WTC11 (cell line): ENCODE data around the gene RRN3. TPM values are rescaled to one million over a fixed set of nuclear protein-coding genes. Genes with fewer than 3 reads are reported as not detected.
"Not testable (repeated sequence)": the region's sequence is repeated elsewhere in the genome, so short reads cannot be mapped to it uniquely, and the experiment has no call there.

ENCODE experiments used
- ATAC-seq: fragments of 200-7000 bp; cut with Tn5 transposase; 2 replicates; pipeline ENCODE4 v1.10.0; 2021; ENCODE audit warnings: mild to moderate bottlenecking, moderate library complexity
- CTCF ChIA-PET: fragments of 300-600 bp; sonication (Branson Sonifier 250); formaldehyde crosslinking; loops from one replicate; lab custom pipeline; 2021; ENCODE audit warnings: antibody characterized with exemption; lab: Charles Lee
- POLR2A ChIA-PET: fragments of 350-600 bp; sonication (Branson Sonifier 250); formaldehyde crosslinking; loops from one replicate; lab custom pipeline; 2021; ENCODE audit warnings: antibody characterized with exemption; lab: Charles Lee
- DNase-seq: peaks from one replicate; pipeline ENCODE4 v3.0.0; 2021; ENCODE audit warnings: low spot score
- H3K27ac Mint-ChIP-seq: 2 replicates; pipeline ENCODE4 v1.8.0; 2021; ENCODE audit warnings: mixed read lengths
- H3K27me3 Mint-ChIP-seq: 2 replicates; pipeline ENCODE4 v1.8.0; 2021; ENCODE audit warnings: low read depth, mild to moderate bottlenecking, moderate library complexity, mixed read lengths
- H3K36me3 Mint-ChIP-seq: 2 replicates; pipeline ENCODE4 v1.8.0; 2021; ENCODE audit warnings: mixed read lengths
- H3K4me1 Mint-ChIP-seq: 2 replicates; pipeline ENCODE4 v1.8.0; 2022; ENCODE audit warnings: mixed read lengths
- H3K4me3 Mint-ChIP-seq: 2 replicates; pipeline ENCODE4 v1.8.0; 2021; ENCODE audit warnings: mild to moderate bottlenecking, moderate library complexity, mixed read lengths
- H3K9me3 Mint-ChIP-seq: 2 replicates; pipeline ENCODE4 v1.8.0; 2021; ENCODE audit warnings: mixed read lengths
- CBFB ChIP-seq: sonication (generic); formaldehyde crosslinking; IDR thresholded peaks from 2 replicates; pipeline ENCODE4 v1.8.1; 2022; ENCODE audit warnings: mild to moderate bottlenecking, low read depth, missing genetic modification reagents
- FOXK1 ChIP-seq: sonication (generic); formaldehyde crosslinking; IDR thresholded peaks from 2 replicates; pipeline ENCODE4 v1.8.0; 2022; ENCODE audit warnings: mild to moderate bottlenecking, moderate library complexity, missing genetic modification reagents
- FOXP1 ChIP-seq: sonication (generic); formaldehyde crosslinking; IDR thresholded peaks from 2 replicates; pipeline ENCODE4 v1.8.0; 2022; ENCODE audit warnings: missing genetic modification reagents, mild to moderate bottlenecking, moderate library complexity, borderline replicate concordance
- GRHL2 ChIP-seq: fragments of 250-450 bp; sonication (Bioruptor Pico); IDR thresholded peaks from 2 replicates; pipeline ENCODE4 v1.8.0; 2022; ENCODE audit warnings: mild to moderate bottlenecking, moderate library complexity; ENCODE audit not compliant: insufficient replicate concordance, severe bottlenecking
- MYBL2 ChIP-seq: sonication (generic); formaldehyde crosslinking; IDR thresholded peaks from 2 replicates; pipeline ENCODE4 v1.8.1; 2023; ENCODE audit warnings: mild to moderate bottlenecking, moderate library complexity, missing genetic modification reagents
- NR1H2 ChIP-seq: sonication (generic); formaldehyde crosslinking; IDR thresholded peaks from 2 replicates; pipeline ENCODE4 v1.9.0; 2021; ENCODE audit warnings: mild to moderate bottlenecking, moderate library complexity, missing genetic modification reagents
- TCF7 ChIP-seq: sonication (generic); formaldehyde crosslinking; IDR thresholded peaks from 2 replicates; pipeline ENCODE4 v1.8.0; 2022; ENCODE audit warnings: mild to moderate bottlenecking, low read depth, missing genetic modification reagents, moderate library complexity
- ZNF138 ChIP-seq: sonication (generic); formaldehyde crosslinking; conservative IDR thresholded peaks from 2 replicates; pipeline ENCODE4 v1.8.1; 2022; ENCODE audit warnings: mild to moderate bottlenecking, moderate library complexity, missing genetic modification reagents
- ZNF232 ChIP-seq: sonication (generic); formaldehyde crosslinking; IDR thresholded peaks from 2 replicates; pipeline ENCODE4 v1.8.0; 2022; ENCODE audit warnings: mild to moderate bottlenecking, missing genetic modification reagents
- ZNF263 ChIP-seq: sonication (generic); formaldehyde crosslinking; IDR thresholded peaks from 2 replicates; pipeline ENCODE4 v1.8.1; 2022; ENCODE audit warnings: low read depth, mild to moderate bottlenecking, moderate library complexity, missing genetic modification reagents
- total RNA-seq: library from RNA; stranded (reverse); gene quantifications from 3 replicates; pipeline ENCODE4 v1.2.3, GENCODE V29; 2021
- TF ChIP-seq, protein P1 (sequence below): sonication (generic); formaldehyde crosslinking; conservative IDR thresholded peaks from 2 replicates; pipeline ENCODE4 v1.8.1; 2022; ENCODE audit warnings: mild to moderate bottlenecking, missing genetic modification reagents
- TF ChIP-seq, protein P2 (sequence below): sonication (generic); formaldehyde crosslinking; IDR thresholded peaks from 2 replicates; pipeline ENCODE4 v1.8.1; 2022; ENCODE audit warnings: low read depth, mild to moderate bottlenecking, moderate library complexity, missing genetic modification reagents, borderline replicate concordance
- TF ChIP-seq, protein P3 (sequence below): sonication (generic); formaldehyde crosslinking; IDR thresholded peaks from 2 replicates; pipeline ENCODE4 v1.8.1; 2022; ENCODE audit warnings: mild to moderate bottlenecking, moderate library complexity, missing genetic modification reagents
- TF ChIP-seq, protein P4 (sequence below): fragments of 250-450 bp; sonication (Bioruptor Pico); IDR thresholded peaks from 2 replicates; pipeline ENCODE4 v1.9.0; 2021; ENCODE audit warnings: moderate library complexity, mild to moderate bottlenecking, inconsistent platforms, borderline replicate concordance
- TF ChIP-seq, protein P5 (sequence below): sonication (generic); formaldehyde crosslinking; IDR thresholded peaks from 2 replicates; pipeline ENCODE4 v1.8.0; 2022; ENCODE audit warnings: missing genetic modification reagents
- TF ChIP-seq, protein P6 (sequence below): sonication (generic); formaldehyde crosslinking; IDR thresholded peaks from 2 replicates; pipeline ENCODE4 v1.8.1; 2023; ENCODE audit warnings: mild to moderate bottlenecking, missing genetic modification reagents

The RRN3 gene
- total RNA-seq, 1 experiment from 2014 or later = 25.6 TPM

DNA sequence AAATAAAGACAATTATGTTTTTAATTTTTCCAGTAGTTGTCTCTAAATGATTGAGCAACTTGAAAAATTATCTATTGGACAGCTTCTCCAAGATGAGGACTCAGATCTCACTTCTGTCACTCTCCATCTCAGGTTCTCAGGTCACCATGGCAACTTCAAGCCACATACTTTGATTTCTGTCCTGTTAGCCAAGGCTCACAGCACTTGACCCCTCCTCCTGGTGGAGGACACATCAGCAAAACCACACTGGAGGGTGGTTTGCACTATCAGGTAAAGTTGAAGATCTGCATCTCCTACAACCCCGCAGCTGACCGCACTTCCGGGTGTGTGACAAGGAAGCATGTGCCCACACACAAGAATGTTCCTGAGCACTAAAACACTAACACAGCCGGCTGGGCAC lies 28.1 kb downstream of the RRN3 start:
- H3K4me3 Mint-ChIP-seq, ATAC-seq, DNase-seq, POLR2A ChIA-PET, H3K27ac Mint-ChIP-seq, H3K27me3 Mint-ChIP-seq, CTCF ChIA-PET, H3K4me1 Mint-ChIP-seq, H3K9me3 Mint-ChIP-seq: not testable (repeated sequence)
- peaks cover 61% of the 10 kb centered on the region for H3K36me3 Mint-ChIP-seq

DNA sequence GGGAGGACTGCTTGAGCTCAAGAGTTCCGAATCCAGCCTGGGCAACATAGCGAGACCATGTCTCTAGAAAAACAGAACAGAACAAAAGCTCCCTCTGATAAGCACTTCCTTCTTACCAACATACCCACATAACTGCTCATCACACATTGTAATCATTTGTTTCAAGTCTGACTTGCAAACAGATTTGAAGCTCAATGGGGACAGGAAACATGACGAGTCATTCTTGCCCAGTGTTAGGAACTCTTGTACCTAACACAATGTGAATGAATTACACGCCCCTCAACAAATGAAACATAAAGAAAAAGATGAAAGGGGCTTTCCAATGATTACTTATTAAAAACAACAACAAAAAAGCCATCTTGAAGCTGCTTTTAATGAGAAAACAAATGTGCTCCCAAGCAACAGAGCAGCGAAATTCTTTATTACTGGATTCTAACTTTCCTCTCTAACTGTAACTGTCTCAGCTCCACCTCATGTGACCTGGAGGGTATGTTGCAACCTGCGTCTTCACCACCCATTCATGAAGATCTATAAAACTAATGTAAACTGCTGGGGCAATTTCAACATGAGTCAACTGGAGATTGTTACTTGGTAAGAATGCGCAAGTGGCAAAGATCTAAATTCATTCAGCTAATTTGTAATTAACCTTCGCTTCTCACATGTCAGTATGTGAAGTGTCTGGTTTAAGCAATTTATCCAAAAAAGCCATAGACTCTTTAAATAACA lies 31.8 kb downstream of the RRN3 start:
- ATAC-seq, CTCF ChIA-PET: not testable (repeated sequence)
- peaks cover 61% of the 10 kb centered on the region for H3K36me3 Mint-ChIP-seq

DNA sequence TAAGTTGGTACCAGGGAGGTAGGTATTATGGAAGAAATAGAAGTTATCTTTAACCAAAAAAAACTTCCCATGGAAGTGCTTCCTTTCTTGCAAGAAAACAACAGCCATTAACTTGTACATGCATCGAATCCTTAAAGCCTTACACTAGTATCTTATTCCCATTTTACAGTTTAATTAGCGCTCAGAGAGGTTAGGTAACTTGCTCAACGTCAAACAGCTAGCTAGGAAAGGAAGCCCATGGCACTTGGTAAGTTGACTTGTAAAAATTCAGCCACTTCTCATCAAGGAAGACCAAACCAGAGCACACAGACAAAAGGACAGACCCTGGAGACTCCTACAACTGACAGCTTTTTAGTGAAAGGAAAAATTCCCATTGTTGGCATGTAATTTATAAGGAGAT lies 34.7 kb downstream of the RRN3 start:
- TF ChIP-seq, protein P1, sequence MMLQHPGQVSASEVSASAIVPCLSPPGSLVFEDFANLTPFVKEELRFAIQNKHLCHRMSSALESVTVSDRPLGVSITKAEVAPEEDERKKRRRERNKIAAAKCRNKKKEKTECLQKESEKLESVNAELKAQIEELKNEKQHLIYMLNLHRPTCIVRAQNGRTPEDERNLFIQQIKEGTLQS (CRISPR knock-in tag) = no peak
- TF ChIP-seq ZNF138 (CRISPR knock-in tag) = no peak
- TF ChIP-seq NR1H2 (CRISPR knock-in tag) = no peak
- TF ChIP-seq CBFB (CRISPR knock-in tag) = no peak
- TF ChIP-seq, protein P2, sequence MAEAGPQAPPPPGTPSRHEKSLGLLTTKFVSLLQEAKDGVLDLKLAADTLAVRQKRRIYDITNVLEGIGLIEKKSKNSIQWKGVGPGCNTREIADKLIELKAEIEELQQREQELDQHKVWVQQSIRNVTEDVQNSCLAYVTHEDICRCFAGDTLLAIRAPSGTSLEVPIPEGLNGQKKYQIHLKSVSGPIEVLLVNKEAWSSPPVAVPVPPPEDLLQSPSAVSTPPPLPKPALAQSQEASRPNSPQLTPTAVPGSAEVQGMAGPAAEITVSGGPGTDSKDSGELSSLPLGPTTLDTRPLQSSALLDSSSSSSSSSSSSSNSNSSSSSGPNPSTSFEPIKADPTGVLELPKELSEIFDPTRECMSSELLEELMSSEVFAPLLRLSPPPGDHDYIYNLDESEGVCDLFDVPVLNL = no peak
- TF ChIP-seq, protein P3, sequence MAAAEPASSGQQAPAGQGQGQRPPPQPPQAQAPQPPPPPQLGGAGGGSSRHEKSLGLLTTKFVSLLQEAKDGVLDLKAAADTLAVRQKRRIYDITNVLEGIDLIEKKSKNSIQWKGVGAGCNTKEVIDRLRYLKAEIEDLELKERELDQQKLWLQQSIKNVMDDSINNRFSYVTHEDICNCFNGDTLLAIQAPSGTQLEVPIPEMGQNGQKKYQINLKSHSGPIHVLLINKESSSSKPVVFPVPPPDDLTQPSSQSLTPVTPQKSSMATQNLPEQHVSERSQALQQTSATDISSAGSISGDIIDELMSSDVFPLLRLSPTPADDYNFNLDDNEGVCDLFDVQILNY (CRISPR knock-in tag) = no peak
- TF ChIP-seq GRHL2 (CRISPR knock-in tag) = no peak
- TF ChIP-seq, protein P4, sequence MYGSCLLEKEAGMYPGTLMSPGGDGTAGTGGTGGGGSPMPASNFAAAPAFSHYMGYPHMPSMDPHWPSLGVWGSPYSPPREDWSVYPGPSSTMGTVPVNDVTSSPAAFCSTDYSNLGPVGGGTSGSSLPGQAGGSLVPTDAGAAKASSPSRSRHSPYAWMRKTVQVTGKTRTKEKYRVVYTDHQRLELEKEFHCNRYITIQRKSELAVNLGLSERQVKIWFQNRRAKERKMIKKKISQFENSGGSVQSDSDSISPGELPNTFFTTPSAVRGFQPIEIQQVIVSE (CRISPR knock-in tag) = no peak
- TF ChIP-seq FOXP1 (CRISPR knock-in tag) = no peak
- no peak for TF ChIP-seq FOXK1 (CRISPR knock-in tag)
- no peak for TF ChIP-seq ZNF232 (CRISPR knock-in tag)
- Mint-ChIP-seq H3K9me3 (no peaks in the 10 kb centered on the region), H3K27me3 (no peaks in the 10 kb centered on the region), H3K4me3 (no peak overlapping the region), H3K4me1 (peaks cover 8% of the 10 kb centered on the region; the same call in 1 of the 2 replicates), H3K36me3 (peaks cover 48% of the 10 kb centered on the region), H3K27ac (no peak overlapping the region)
- POLR2A ChIA-PET = no interaction called here
- no peak for DNase-seq
- CTCF ChIA-PET = no interaction called here
- no peak for ATAC-seq

More for the DNA sequence above, 31.8 kb downstream of the RRN3 start:
- POLR2A ChIA-PET, H3K9me3 Mint-ChIP-seq, H3K4me1 Mint-ChIP-seq, H3K27me3 Mint-ChIP-seq, H3K4me3 Mint-ChIP-seq, DNase-seq: not testable (repeated sequence)
- H3K27ac Mint-ChIP-seq = peak overlapping the region; percentile 51; the same call in 1 of the 2 replicates

DNA sequence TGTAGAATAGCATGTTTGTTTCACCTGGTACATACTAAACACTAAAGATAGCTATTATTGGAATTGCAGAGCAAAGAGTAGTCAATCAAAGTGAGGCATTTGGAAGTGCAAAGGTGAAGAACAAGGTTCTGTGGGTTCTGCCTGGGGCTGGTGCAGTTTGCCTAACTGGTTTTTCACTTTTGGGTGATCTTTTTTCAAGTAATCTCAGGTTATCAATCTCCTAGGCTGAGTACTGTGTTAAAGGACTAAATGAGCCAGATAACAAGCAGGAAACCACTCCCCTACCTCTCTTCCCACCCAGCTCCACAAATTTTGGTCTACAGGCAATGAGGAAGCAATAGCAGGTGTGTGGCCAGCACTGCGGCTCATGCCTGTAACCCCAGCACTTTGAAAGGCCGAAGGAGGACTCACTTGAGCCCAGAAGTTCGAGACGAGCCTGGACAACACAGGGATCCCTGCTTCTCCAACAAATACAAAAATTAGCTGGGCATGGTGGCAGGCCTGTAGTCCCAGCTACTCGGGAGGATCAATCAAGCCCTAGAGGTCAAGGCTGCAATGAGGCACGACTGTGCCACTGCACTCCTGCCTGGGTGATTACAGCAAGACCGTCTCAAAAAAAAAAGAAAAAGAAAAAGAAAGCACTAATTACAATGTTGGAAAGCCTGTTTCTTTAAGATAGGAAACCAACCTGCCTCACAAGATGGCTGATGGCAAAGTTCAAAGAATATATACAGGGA lies 36.2 kb downstream of the RRN3 start:
- ATAC-seq (no peak), DNase-seq (no peak)
- Mint-ChIP-seq H3K4me3 (no peak overlapping the region), H3K27me3 (no peaks in the 10 kb centered on the region), H3K36me3 (peaks cover 37% of the 10 kb centered on the region), H3K9me3 (no peaks in the 10 kb centered on the region), H3K27ac (peak overlapping the region; percentile 74), H3K4me1 (peaks cover 12% of the 10 kb centered on the region; the same call in 1 of the 2 replicates)
- ChIA-PET CTCF (interaction anchor here (3.5 kb wide), 1 partner anchor 16 kb away, joined by 20 read pairs; no protein-coding TSS in a partner anchor), POLR2A (interaction anchor here (0.6 kb wide), 1 partner anchor 523 kb away, joined by 3 read pairs; no protein-coding TSS in a partner anchor)
- TF ChIP-seq, protein P4 (CRISPR knock-in tag) = no peak
- TF ChIP-seq, protein P5, sequence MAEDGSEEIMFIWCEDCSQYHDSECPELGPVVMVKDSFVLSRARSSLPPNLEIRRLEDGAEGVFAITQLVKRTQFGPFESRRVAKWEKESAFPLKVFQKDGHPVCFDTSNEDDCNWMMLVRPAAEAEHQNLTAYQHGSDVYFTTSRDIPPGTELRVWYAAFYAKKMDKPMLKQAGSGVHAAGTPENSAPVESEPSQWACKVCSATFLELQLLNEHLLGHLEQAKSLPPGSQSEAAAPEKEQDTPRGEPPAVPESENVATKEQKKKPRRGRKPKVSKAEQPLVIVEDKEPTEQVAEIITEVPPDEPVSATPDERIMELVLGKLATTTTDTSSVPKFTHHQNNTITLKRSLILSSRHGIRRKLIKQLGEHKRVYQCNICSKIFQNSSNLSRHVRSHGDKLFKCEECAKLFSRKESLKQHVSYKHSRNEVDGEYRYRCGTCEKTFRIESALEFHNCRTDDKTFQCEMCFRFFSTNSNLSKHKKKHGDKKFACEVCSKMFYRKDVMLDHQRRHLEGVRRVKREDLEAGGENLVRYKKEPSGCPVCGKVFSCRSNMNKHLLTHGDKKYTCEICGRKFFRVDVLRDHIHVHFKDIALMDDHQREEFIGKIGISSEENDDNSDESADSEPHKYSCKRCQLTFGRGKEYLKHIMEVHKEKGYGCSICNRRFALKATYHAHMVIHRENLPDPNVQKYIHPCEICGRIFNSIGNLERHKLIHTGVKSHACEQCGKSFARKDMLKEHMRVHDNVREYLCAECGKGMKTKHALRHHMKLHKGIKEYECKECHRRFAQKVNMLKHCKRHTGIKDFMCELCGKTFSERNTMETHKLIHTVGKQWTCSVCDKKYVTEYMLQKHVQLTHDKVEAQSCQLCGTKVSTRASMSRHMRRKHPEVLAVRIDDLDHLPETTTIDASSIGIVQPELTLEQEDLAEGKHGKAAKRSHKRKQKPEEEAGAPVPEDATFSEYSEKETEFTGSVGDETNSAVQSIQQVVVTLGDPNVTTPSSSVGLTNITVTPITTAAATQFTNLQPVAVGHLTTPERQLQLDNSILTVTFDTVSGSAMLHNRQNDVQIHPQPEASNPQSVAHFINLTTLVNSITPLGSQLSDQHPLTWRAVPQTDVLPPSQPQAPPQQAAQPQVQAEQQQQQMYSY = no peak
- TF ChIP-seq, protein P6, sequence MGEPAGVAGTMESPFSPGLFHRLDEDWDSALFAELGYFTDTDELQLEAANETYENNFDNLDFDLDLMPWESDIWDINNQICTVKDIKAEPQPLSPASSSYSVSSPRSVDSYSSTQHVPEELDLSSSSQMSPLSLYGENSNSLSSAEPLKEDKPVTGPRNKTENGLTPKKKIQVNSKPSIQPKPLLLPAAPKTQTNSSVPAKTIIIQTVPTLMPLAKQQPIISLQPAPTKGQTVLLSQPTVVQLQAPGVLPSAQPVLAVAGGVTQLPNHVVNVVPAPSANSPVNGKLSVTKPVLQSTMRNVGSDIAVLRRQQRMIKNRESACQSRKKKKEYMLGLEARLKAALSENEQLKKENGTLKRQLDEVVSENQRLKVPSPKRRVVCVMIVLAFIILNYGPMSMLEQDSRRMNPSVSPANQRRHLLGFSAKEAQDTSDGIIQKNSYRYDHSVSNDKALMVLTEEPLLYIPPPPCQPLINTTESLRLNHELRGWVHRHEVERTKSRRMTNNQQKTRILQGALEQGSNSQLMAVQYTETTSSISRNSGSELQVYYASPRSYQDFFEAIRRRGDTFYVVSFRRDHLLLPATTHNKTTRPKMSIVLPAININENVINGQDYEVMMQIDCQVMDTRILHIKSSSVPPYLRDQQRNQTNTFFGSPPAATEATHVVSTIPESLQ (CRISPR knock-in tag) = no peak
- TF ChIP-seq MYBL2 (CRISPR knock-in tag) (no peak), ZNF138 (CRISPR knock-in tag) (no peak), TCF7 (CRISPR knock-in tag) (no peak), ZNF263 (CRISPR knock-in tag) (no peak)
